Thyroid gland (tissue), 4 donors: ENCODE data around the gene KRT14. TPM values are rescaled to one million over a fixed set of nuclear protein-coding genes. Genes with fewer than 3 reads are reported as not detected.

Source experiments
- DNase-seq, 2 donors: peaks; one replicate each; pipeline ENCODE4 v3.0.0-alpha.2; 2019
- H3K27ac ChIP-seq, 3 donors: fragments of 200-600 bp; sonication (generic); 1 replicate in 2 of 3; 2 replicates in 1 of 3; pipeline ENCODE4 v1.5.1; 2016 to 2019; ENCODE audit warnings: mild to moderate bottlenecking in 1 of 3, moderate library complexity in 1 of 3
- H3K27me3 ChIP-seq: fragments of 200-600 bp; sonication (generic); one replicate; pipeline ENCODE4 v1.5.1; 2019
- H3K36me3 ChIP-seq, 2 donors: fragments of 200-600 bp; sonication (generic); one replicate each; pipeline ENCODE4 v1.5.1; 2016 to 2019
- H3K4me1 ChIP-seq, 2 donors: fragments of 200-600 bp; sonication (generic); one replicate each; pipeline ENCODE4 v1.5.1; 2017 to 2019
- H3K4me3 ChIP-seq, 3 donors: fragments of 200-600 bp; sonication (generic); replicated peaks in 1 of 3; 1 replicate in 2 of 3; 2 replicates in 1 of 3; pipeline ENCODE4 v1.5.1; 2016; ENCODE audit warnings: mild to moderate bottlenecking in 1 of 3
- H3K9me3 ChIP-seq: fragments of 200-600 bp; sonication (generic); one replicate; pipeline ENCODE4 v1.5.1; 2017
- POLR2A ChIP-seq, 2 donors: fragments of 450-650 bp; IDR thresholded peaks; one replicate each; pipeline ENCODE4 v1.6.1; 2017; ENCODE audit warnings: antibody characterized with exemption in 2 of 2, mild to moderate bottlenecking in 2 of 2, moderate library complexity in 1 of 2
- WGBS, 2 donors: methylation state at CpG; one replicate each; pipeline ENCODE4 v1.1.5; 2017; 5-methylcytosine and 5-hydroxymethylcytosine counted together
- intact Hi-C: fragments of 100-400 bp; cut with DNase I; formaldehyde crosslinking; loops from one replicate; pipeline ENCODE4 v1.15.1; 2023
- total RNA-seq, 4 donors: library from RNA; depleted of rRNA; stranded (reverse); fragments of >200 nt; gene quantifications; one replicate each; pipeline ENCODE4 v1.2.3, GENCODE V29; 2016
- TF ChIP-seq, protein P1 (sequence below), 6 experiments: fragments of 200-600 bp in 3 of 6; fragments of 450-650 bp in 3 of 6; sonication (generic) in 3 of 6; IDR thresholded peaks; one replicate each; pipeline ENCODE4 v1.5.1; 2016 to 2019; ENCODE audit warnings: antibody characterized with exemption in 6 of 6, mild to moderate bottlenecking in 2 of 6, inconsistent platforms in 1 of 6, moderate library complexity in 1 of 6

Gene KRT14
- total RNA-seq, 4 donors from 2014 or later: 0.22 to 12.4 TPM; not detected in 2

DNA sequence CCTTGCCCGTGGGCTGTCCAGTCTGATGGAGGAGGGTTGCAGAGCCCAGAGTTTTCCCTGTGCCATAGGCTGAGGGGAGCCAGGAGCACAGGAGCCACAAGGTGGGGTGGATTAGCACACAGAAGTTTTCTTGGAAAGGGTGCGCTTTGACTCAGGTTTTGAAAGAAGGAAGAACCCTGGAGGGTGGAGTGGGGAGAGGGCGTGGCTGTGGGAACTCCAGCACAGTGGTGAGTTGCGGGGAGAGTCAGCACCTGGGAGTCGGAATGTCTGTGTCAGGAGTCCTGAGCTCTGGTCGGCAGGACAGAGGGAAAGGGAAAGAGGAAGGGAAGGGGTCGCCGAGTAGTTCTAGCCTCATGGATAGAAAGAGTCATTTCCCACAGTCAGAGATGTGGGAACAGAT, 8.9 kb upstream of the KRT14 start:
- H3K4me3 ChIP-seq: no peak overlapping the region
- H3K4me1 ChIP-seq: no peaks in the 10 kb centered on the region
- TF ChIP-seq, protein P1, sequence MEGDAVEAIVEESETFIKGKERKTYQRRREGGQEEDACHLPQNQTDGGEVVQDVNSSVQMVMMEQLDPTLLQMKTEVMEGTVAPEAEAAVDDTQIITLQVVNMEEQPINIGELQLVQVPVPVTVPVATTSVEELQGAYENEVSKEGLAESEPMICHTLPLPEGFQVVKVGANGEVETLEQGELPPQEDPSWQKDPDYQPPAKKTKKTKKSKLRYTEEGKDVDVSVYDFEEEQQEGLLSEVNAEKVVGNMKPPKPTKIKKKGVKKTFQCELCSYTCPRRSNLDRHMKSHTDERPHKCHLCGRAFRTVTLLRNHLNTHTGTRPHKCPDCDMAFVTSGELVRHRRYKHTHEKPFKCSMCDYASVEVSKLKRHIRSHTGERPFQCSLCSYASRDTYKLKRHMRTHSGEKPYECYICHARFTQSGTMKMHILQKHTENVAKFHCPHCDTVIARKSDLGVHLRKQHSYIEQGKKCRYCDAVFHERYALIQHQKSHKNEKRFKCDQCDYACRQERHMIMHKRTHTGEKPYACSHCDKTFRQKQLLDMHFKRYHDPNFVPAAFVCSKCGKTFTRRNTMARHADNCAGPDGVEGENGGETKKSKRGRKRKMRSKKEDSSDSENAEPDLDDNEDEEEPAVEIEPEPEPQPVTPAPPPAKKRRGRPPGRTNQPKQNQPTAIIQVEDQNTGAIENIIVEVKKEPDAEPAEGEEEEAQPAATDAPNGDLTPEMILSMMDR (IDR thresholded peaks at IDR 0.05): no peak
- H3K27me3 ChIP-seq: no peaks in the 10 kb centered on the region
- 79 to 80% methylated on average over 7 to 8 of the region's 8 CpGs for WGBS, 2 donors
- no peaks in the 10 kb centered on the region for H3K36me3 ChIP-seq
- no peak for DNase-seq
- intact Hi-C loops: no loop called here
- H3K9me3 ChIP-seq: no peaks in the 10 kb centered on the region
- no peak overlapping the region for H3K27ac ChIP-seq

DNA sequence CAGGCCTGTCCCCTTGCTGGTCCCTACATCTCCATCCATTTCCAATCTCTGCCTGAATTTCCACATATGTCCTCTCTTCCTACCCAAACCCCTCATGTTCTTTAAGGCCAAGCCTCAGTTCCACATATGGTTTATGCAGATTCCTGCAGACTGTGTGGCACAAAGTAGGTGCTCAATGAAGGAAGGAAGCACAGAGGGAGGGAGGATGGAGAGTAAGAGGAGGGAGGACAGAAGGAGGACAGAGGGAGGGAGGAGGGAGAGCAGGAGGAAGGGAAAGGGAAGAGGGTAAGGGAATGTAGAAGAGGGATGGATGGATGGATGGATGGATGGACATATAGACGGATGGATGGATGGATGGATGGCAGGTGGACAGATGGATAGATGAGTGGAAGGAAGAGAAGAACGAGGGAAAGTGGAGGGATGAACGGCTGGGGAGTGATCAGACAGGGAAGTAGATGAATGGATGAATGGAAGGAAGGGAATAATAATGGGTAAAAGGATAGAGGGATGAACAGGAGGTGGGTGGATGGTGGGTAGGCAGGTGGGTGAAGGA, 7.7 kb upstream of the KRT14 start:
- Histone ChIP-seq H3K4me1 (no peaks in the 10 kb centered on the region), H3K9me3 (no peaks in the 10 kb centered on the region), H3K36me3 (no peaks in the 10 kb centered on the region), H3K4me3 (no peak overlapping the region), H3K27me3 (no peaks in the 10 kb centered on the region), H3K27ac (no peak overlapping the region)
- 65 to 72% methylated on average over 3 of the region's 3 CpGs for WGBS, 2 donors
- no peak for TF ChIP-seq POLR2A (IDR thresholded peaks at IDR 0.05)
- TF ChIP-seq, protein P1 (IDR thresholded peaks at IDR 0.05): no peak
- intact Hi-C loops: no loop called here
- DNase-seq: no peak

DNA sequence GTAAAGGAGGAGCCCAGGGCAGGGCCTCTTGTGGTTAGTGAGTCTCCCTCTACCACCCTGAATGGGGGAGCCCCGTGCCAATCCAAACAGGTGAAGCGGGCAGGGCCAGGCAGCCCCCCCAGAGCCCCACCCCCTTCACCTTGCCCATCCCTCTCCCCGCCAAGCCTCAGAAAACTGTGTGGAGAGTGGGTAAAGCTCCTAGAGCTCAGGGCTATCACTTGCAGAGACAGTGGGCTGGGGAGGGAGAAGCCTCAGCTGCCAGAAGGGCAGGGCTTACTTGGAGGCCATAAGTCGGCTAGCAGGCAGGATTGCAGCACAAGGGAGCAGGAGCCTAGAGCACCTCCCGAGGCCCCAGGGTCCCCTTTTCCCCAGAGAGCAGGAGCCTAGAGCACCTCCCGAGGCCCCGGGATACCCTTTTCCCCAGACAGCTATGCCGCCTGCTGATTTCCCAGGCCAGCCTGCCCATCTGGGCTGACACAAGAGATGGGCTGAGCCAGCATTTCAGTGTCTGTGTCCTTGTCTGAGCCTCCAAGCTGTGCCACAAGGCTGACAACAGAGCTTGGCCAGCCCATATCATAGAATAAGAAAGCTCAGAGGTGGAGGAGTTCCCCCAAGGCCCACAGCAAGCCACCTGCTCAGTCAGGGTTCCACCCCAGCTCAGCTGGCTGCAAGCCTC, 6.7 kb upstream of the KRT14 start:
- 39 to 59% methylated on average over 4 to 8 of the region's 8 CpGs for WGBS, 2 donors
- TF ChIP-seq, protein P1 (IDR thresholded peaks at IDR 0.05): no peak
- no peak for TF ChIP-seq POLR2A (IDR thresholded peaks at IDR 0.05)
- Histone ChIP-seq H3K27me3 (no peaks in the 10 kb centered on the region), H3K36me3 (no peaks in the 10 kb centered on the region), H3K4me3 (no peak overlapping the region), H3K27ac (no peak overlapping the region), H3K9me3 (no peaks in the 10 kb centered on the region), H3K4me1 (no peaks in the 10 kb centered on the region)
- intact Hi-C loops: no loop called here
- no peak for DNase-seq

DNA sequence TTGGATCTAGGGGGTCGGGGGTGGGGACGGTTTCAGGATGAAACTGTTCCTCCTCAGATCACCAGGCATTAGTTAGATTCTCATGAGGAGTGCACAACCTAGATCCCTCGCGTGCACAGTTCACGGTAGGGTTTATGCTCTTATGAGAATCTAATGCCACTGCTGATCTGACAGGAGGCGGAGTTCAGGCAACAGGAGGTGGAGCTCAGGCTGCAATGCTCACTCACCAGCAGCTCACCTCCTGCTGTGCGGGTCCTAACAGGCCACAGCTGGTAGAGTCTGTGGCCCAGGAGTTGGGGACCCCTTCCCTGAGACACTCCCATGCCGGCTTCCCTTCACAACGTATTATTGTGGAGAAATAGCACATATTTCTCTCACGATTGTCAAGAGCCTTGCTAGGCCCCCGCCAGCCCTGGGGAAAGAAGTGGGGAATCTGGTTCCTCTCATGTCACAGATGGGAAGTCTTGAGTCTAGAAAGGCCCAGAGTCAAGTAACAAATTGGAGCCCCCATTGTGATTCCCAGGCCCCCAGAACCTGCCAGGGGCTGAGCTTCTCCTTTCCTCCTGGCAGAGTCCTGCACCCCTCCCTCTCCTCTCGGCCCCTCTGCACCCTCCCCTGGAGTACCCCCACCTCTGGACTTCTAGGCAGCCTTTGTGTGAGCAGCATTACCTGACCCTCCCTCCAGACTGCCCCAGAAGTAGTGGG, 6.1 kb upstream of the KRT14 start:
- 68 to 70% methylated on average over 8 to 12 of the region's 12 CpGs for WGBS, 2 donors
- no peak for DNase-seq
- H3K36me3 ChIP-seq: no peaks in the 10 kb centered on the region
- H3K27ac ChIP-seq: no peak overlapping the region
- no peaks in the 10 kb centered on the region for H3K9me3 ChIP-seq
- no peaks in the 10 kb centered on the region for H3K4me1 ChIP-seq
- TF ChIP-seq POLR2A (IDR thresholded peaks at IDR 0.05): no peak
- TF ChIP-seq, protein P1 (IDR thresholded peaks at IDR 0.05): no peak
- no peak overlapping the region for H3K4me3 ChIP-seq
- H3K27me3 ChIP-seq: no peaks in the 10 kb centered on the region
- intact Hi-C loops: no loop called here

DNA sequence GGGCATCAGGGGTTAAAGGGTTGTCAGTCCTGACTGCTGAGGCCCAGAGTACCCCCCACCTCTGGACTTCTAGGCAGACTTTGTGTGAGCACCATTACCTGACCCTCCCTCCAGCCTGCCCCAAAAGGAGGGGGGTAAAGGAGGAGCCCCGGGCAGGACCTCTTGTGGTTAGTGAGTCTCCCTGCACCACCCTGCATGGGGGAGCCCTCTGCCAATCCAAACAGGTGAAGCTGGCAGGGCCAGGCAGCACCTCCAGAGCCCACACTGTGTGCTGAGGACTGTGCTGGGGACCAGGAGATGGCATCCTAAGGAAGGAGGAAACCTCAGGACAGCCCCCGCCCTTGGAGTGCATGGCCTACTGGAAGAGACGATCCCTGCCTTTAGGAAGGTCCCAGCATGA, 2.6 kb upstream of the KRT14 start:
- Histone ChIP-seq H3K36me3 (no peaks in the 10 kb centered on the region), H3K4me1 (no peaks in the 10 kb centered on the region), H3K4me3 (no peak overlapping the region), H3K9me3 (no peaks in the 10 kb centered on the region), H3K27me3 (no peaks in the 10 kb centered on the region), H3K27ac (no peak overlapping the region)
- 65 to 85% methylated on average over 2 to 3 of the region's 3 CpGs for WGBS, 2 donors
- no peak for TF ChIP-seq POLR2A (IDR thresholded peaks at IDR 0.05)
- TF ChIP-seq, protein P1 (IDR thresholded peaks at IDR 0.05): no peak
- intact Hi-C loops: no loop called here
- no peak for DNase-seq
